Stimulated activated CD8-positive, alpha-beta memory T cell treated with anti-CD3 and anti-CD28 coated beads, Interleukin-7, amount 100 ng/mL, for 1 hour (primary cell): Measurements from ENCODE around the gene ERAP2.
A peak's percentile ranks its signal among the peaks of the same experiment; 100 is the strongest.

Experiments
- DNase-seq, 2 donors: peaks; one replicate each; pipeline ENCODE4 v3.0.0-alpha.2; 2020; ENCODE audit warnings: low read depth in 2 of 2

ERAP2 gene

GRCh38 chr5:96933764-96934707 lies 57.7 kb downstream of the ERAP2 start:
- no peak for DNase-seq

DNA sequence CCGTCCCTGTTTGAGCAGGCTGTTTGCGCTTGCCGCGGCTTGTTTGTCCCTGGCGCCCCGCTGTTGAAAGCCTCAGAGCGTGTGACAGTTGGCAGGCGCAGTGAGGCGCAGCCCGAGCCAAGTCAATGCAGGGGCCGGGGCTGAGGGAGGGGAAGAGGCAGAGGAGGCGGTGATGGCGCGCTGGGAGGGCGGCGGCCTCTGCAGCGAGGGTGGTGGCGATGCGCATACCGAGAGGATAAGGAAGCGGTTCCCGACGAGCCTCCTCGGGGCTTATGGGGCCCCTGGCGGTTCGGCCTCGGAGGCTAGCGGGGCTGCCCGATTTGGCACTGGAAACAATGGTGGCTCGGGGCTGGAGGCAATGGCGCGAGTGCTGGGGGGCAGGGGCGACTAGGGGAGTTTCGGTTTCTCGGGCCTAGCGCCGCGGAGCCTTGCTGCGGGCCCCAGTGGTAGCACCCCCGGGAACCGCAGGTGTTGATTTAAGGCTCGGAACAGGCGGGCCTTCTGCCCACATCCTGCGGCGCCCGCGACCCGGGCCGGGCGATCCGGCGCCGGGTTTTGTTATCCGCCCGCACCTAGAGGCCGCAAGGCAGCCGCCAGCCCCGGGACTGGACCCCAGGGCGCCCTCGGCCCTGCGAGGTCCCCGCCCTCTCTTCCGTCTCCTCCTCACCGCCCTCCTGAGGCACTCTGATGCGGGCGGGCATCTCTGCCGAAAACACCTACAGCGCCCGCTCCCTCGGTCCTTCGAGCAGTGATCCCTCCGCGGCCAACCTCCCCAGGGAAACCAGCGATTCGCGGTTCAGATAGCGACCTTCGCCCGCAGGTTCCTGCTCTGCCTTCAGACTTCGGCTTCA lies 58.6 kb downstream of the ERAP2 start:
- DNase-seq = peak; percentile 84 to 86

GRCh38 chr5:96935559-96936430 lies 59.5 kb downstream of the ERAP2 start, which contains the start of gene LNPEP:
TSS of gene LNPEP (plus strand) at chr5:96936080. CDS start at chr5:96936156, 76 bp downstream.
- DNase-seq = peak; percentile 88

DNA sequence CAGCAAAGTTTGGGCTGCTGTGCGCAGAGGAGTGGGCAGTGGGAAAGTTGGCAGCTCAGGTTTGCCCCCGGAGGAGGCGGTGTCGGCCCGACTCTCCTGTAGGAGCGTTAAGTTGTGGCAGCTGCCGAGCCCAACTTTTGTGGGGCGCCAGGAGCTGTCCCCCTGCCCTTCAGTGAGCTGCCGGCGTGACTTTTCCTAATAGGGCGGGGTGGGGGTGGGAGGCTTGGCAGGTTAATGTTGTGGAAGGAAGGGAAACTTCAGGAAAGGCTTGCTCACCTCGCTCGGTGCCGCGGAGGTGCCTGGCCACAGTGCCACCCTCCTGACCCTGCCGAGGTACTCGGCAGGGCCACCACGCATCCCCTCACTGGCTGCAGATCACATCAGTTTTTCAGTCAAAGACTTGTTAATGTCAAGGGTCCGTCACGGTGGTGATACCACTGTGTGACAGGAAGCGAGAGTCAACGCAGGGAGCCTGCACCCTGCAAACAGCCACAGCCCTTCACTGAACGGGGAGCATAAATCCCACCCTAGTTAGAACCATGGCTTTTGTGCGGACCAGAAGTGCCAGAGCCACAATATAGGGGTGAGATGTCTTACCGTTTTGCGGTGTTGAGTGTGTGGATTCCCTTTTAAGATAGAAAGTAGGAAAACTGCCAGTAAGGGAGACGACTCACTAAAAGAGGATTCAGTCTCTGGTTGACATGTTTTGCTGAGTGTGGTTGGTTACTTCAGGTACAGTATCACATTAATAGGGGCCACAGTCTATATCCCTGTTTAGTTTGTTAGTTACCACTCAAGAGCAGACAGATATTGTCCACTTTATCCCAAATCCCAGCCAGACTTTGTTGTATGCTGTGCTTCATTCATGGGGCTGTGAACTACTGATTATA lies 60.4 kb downstream of the ERAP2 start:
- peak; percentile 6 to 27 for DNase-seq

- no peak for DNase-seq
Measured at GRCh38 chr5:96940586-96940985, 64.3 kb downstream of the ERAP2 start.

- DNase-seq = no peak
Measured at GRCh38 chr5:96941140-96941539, 64.8 kb downstream of the ERAP2 start.

DNA sequence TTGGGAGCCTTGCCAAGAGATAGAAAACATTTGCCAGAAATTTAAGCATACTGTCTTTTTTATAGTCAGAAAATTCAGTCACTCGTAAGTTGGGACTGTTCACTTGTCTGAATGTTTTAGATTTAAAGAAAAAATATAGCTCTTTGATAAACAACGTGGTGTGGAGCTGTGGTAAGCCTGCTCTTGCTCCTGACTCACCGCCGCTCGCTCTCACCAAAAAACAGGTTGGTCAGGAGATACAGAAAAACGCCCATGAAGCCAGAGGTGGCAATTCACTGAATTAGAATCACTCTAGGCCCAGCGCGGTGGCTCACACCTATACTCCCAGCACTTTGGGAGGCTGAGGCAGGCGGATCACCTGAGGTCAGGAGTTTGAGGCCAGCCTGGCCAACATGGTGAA lies 65.8 kb downstream of the ERAP2 start:
- no peak for DNase-seq

DNA sequence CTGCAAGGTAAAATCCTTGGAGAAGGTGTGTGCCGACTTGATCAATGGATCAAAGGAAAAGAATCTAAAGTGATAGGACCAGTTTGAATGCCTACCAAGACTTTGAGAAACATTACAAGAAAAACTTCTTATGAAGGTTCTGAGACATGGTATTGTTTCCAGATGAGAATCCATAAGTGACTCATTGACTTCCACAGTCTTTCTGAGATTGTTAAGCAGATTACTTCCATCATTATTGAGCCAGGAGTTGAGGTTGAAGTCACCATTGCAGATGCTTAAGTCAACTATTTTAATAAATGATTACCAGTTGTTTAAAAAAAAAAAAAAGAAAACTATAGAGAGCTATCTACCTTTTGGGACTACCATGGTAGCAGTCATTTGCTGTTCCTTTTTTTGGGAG lies 66.6 kb downstream of the ERAP2 start:
- no peak for DNase-seq

DNA sequence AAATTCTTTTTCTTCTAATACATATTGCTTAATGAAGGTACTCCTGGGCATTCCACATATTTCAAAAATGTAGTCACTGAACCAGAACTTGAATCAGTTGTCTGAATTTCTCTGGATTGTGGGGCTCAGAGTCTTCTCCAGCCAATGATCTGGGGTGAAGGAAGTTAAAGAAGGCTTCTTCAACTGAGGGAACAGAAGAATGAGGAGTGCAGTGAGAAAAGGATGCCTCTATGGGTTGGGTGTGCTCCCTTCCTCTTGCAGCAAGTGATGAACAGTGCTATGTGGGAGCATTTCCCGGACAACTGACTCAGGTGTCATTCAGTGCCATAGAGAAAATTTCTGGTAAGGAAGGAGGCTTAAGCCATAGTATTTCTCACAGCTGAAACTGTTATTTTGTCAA lies 67.5 kb downstream of the ERAP2 start:
- no peak for DNase-seq

GRCh38 chr5:96945144-96945897 lies 69.0 kb downstream of the ERAP2 start:
- DNase-seq = no peak

- DNase-seq = no peak
Measured at GRCh38 chr5:96946381-96946780, 70.1 kb downstream of the ERAP2 start.

GRCh38 chr5:96952118-96952750 lies 75.9 kb downstream of the ERAP2 start:
- no peak for DNase-seq

GRCh38 chr5:96952974-96953730 lies 76.9 kb downstream of the ERAP2 start:
- DNase-seq = no peak

DNA sequence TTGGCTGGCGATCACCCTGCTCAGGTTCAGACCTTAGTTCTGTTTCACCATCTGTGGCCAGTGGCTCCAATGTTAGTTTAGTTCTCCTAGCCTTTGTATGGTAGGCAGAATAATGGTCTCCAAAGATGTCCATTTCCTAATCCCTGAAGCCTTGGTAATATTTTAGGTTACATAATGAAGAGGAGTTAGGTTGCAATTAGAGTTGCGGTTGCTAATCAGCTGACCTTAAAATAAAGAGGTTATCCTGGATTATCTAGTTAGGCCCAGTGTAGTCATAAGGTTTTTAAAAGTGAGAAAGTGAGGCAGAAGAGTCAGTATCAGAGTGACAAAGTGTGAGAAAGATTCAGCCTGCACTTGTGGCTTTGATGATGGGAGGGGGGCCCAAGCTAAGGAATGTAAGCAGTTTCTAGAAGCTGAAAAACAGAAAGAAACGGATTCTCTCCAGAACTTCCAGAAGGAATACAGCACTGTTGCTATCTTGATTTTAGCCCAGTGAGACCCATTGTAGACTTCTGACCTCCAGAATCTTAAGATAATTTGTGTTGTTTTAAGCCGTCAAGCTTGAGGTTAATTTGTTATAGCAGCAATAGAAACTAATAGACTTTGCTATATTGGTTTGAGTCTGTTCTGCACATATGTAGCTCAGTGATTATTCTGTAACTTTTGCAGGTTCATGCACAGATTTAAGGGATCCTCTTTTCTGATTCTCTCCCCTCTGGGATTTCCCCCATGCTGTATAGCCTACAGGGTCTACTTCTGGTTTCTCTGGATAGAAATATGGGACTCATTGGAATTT lies 81.2 kb downstream of the ERAP2 start:
- DNase-seq = no peak

DNA sequence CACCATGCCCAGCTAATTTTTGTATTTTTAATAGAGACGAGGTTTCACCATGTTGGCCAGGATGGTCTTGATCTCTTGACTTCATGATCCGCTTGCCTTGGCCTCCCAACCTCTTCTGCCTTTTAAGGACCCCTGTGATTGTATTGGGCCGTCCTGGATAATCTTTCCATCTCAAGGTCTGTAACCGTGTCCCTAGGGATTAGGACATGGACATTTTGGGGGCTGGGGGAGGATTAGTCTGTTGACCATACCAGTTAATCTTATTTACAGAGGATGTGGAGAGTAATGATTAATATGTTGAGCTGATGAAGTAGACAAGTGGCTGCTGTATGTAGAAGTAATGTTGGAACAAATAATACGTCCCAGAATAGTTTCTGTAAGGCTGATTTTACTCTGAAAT lies 82.7 kb downstream of the ERAP2 start:
- DNase-seq = no peak

- DNase-seq = no peak
Measured at GRCh38 chr5:96961053-96961452, 84.8 kb downstream of the ERAP2 start.

DNA sequence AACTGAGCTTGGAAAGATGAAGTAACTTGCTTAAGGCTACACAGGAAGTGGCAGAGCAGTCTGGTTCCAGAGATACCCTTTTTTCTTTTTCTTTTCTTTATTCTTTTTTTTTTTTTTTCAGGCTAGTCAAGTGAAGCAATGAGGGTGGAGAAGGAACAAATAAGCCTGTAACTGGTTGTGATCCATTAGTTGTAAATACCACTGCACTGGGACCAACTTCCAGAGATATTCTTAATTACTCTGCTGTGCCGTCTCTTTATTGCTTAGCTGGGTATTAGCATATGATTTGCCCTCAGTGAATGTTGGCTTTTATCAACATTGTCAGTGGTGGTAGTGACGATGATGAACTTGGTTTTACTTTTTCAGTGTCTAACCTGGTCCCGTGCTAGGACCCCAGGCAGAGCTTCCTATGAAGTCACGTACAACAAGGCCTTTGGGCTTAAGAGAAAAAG lies 86.3 kb downstream of the ERAP2 start:
- DNase-seq = no peak

DNA sequence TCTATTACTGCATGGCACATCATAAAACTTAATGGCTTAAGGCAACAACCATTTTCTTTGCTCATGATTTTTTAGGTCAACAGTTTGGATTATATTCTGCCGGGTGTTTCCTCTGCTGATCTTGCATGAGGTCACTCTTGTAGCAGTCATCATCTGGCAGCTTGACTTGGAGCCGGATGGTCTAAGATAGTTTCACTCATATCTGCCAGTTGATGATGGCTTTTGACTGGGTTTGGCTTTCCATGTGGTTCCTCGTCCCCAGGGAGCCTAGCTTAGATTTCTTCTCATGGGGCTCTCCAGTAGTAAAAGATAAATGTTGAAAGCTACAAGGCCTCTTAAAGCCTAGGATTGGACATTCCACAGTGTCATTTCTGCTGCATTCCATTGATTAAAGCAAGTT lies 87.0 kb downstream of the ERAP2 start:
- no peak for DNase-seq
